Stromal cell of bone marrow (primary cell): ENCODE measurements around the gene PITPNC1.
"Not testable (repeated sequence)": the region's sequence is repeated elsewhere in the genome, so short reads cannot be mapped to it uniquely, and the experiment has no call there.

Source experiments
- DNase-seq: peaks from one replicate; pipeline ENCODE4 v3.0.0-alpha.2; 2012; ENCODE audit warnings: low read depth

PITPNC1 gene

DNA sequence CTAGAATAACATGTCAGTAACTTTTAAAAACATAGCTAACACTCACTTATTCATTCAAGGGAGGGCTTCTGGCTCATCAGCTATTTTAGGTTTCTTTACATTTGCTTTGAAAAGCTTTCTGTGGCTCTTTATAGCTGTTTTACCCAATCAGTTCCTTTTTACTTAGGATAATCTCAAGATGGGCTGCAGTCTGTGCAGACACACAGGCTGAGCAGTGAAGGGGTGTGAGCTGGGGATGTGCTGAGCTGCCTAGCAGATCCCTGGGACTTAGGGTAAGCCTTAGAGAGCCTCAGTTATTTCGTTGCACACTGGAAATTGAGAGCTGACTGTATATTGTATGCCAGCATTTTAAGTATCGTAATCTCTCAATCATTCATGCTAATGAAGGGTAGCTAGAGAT is 310.4 kb downstream of the PITPNC1 start:
- no peak for DNase-seq

DNA sequence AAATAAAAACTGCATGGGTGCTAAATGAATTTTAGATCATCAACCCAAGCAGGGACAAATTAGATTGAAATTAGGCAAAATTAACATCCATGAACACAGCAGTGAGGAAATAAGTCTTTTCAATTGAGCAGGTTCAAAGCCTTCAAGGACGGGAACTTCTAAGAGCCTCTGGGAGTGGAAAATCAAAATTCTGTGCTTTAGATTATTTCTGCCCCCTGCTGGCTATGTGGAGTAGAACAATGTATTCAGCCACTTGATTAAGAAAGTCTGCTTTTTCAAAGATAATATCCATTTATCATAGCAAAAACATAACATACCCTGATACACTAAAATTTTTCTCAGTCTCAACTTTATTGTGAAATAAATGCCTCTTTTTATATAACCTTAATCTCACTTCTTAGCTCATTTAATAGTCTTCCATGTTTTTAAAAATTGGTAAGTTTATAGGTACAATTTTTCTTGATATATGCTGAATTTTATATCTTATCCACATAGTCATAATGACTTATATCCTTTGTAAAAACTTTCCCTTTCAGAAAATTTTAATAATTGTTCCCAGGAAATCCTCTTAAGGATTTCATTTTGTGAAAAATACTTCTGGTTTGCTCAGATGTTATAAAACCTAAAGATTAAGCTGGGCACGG is 312.6 kb downstream of the PITPNC1 start:
- peak; percentile 38 for DNase-seq

DNA sequence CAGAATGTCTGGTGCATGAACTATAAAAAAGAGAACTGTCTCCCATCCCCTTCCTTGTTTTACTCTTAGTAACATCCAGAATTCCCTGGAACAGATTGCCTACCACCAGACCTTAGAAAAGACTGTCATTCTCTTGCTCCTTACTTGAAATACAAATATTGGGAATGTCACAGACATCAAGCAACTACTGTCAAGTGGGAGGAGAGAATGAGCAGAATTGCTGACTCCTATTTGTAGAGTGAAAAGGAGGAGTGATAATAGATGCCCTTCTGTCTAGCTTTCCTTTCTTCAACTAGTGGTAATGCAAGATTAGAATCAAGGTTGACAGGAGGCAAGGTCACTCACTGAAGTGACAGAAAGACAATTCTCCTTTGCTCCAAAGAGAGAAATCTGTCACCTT is 316.7 kb downstream of the PITPNC1 start:
- no peak for DNase-seq

DNA sequence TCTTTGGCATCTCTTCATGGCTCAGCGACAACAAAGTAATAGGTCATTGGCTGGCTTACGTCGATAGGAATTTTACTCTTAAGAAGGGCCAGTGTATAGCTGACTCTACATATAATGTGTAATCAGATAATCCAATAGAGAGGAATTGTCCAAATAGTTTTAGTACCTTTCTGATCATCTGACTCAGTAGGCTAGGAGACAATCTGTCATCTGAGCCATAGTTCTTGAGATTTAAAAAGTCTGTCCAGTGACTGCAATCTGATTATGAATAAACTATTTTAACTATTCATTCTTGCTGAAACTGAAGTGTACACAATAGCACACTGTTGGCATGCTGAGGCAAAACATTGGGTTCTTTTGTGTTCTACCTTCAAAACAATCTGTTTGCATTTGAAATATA is 319.3 kb downstream of the PITPNC1 start:
- no peak for DNase-seq

DNA sequence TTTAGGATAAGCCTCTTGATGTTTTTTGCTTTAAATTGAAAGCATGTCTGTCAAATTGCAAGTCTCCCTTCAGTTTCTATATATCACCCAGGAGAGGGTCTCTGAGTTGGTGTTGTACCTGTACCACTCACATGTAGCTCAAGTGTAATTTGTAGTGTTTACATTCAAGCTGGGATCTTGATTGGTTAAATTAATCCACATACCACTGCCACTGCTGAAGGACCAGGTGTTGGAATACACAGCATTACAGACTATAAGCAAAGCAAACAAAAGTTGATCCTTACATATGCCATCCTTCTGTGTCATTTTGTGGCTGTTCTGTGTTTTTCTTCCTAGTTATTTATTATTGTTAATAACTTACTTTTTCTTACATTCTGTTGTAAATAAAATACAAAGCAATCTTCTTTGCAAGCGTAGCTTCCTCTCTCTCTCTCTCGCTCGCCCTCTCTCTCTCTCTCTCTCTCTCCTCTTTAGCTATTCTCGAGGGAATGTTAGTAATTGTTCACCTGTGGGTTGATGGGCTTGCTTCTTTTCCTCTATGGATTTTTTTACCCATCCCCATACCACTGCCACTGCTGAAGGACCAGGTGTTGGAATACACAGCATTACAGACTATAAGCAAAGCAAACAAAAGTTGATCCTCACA is 319.9 kb downstream of the PITPNC1 start:
- no peak for DNase-seq

DNA sequence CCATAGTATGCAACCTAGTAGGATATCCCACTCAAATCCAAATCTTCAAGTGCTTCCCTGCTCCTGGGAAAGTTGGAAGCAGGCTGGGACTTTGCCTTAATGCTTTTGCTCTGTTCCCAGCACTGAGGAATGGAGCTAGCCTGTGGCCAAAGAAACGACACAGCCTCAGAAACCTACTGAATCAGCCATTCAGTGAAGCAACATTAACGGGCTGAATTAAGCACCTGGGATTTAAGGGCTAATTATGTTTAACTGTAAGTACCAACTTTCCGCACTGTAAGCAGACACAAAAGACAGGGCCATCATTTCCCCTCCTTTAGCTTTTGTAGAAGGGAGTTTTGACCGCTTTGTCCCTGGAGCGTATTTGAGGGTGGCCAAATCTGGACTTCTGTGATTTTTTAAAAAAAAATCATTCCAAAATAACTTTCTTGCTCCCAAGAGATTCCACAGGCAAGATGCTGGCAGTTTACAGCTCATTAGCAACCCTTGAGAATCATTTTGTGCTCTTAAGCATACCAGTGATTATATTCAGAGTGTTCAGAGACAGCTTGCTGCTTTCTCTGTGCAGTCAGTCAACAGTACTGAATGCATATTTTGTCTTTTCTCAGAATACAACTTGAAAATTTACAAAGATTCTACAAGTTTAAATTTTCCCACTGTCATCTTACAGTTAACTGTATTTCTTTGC is 323.1 kb downstream of the PITPNC1 start:
- DNase-seq, result no peak

DNA sequence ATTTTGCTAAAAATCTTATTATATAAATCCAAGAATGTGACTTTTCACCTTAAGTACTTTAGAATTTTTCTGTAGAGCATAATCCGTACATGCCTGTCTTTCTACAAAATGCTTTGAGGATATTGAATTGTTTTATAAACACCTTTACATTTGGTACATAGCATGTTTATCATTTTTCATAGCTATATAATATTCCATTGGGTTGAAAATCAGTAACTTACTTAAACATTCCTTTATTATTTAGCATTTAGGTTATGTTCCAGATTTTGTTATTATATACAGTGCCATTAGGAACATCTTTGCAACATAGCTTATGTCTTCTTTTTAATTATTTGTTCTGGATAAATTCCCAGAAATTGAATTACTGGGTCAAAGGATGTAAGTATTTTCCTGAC is 323.6 kb downstream of the PITPNC1 start:
- DNase-seq, result no peak

DNA sequence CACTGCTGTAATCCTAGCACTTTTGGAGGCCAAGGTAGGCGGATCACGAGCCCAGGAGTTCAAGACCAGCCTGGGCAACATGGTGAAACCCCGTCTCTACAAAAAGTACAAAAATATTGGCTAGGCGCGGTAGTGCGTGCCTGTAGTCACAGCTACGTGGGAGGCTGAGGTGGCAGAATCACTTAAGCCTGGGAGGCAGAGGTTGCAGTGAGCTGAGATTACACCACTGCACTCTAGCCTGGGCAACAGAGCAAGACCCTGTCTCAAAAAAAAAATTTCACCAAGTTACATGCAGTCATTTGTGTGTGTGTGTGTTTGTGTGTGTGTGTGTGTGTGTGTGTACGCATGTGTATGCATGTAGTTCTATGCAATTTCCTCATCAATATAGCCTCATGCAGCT is 325.8 kb downstream of the PITPNC1 start:
- not testable (repeated sequence) for DNase-seq

DNA sequence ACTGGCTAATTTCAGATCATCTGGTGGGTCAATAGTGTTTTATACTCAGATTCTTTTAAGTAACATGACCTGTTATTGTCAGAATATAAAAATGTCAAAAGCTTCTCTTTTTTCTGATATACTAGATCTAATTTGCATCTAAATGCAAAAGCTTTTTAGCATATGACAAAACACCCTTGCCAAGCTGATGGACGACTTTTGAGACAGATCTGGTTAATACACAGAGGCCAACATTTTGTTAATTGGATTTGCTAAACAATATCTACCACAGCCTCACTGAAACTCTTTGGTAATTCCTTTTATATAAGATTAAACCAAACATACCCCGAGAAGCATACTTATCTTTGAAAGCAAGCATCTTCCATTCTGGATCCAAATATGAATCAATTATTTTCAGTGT is 330.4 kb downstream of the PITPNC1 start:
- DNase-seq, result no peak

DNA sequence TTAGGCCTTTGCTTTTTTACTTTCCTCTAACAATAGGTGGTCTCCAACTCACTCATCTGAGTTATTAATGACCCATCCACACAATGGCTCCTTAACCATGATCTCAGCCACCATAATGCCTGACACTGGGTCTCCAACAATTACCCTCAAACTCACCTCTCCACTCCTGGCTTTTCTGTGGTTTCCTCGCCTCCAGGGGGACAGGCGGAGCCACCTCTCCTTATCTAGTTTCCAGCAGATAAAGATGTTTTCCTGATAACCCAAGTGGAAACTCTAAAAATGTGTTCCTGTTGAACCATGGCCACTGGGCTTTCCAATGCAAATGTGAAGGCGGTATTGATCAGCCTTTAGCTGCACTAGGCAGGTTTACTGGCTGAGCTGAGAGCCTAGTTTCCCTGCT is 331.3 kb downstream of the PITPNC1 start:
- no peak for DNase-seq

DNA sequence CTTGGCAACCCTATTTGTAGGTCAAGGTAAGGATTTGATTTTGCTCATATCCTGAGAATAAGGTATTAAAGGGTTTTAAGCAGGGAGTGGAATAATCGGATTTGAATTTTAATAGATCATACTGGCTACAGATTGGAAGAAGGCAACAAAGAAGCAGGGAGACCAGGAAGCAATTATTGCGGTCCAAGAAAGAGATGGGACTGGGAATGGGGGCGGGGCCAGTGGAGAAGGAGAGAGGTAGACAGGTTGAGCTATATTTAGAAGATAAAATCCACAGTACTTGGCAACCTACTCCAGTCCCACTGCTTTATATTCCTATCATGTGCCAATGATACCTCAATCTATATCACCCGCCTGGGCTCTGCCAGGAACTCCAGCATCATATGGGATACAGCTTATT is 334.8 kb downstream of the PITPNC1 start:
- no peak for DNase-seq

DNA sequence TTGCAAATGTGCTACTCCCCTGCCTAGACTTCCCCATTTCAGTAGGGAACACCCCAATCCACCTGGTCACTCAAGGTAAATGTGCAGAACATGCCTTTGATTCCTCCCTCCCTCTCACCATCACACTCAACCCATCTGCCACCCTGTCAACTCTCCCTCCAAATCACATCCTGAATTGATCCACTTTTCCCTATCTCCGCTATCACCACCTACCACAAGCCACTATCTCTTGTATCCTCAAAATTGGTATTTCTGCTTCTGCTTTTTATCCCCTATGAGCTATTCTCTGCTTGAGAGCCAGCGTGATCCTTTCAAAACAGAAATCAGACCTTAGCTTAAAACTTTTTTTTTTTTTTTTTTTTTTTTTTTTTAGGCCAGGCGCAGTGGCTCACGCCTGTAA is 335.3 kb downstream of the PITPNC1 start:
- no peak for DNase-seq

DNA sequence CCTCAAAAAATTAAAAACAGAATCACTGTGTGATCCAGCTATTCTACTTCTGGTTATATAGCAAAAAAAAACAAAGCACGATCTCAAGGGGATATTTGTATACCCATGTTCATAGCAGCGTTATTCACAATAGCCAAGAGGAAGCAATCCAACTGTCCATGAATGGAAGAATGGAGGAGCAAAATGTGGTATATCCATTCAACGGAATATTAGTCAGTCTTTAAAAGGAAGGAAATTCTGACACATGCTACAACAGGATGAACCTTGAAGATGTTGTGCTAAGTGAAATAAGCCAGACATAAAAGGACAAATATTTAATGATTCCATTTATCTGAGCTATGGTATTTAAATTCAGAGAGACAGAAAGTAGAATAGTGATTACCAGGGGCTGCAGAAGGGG is 336.1 kb downstream of the PITPNC1 start:
- DNase-seq, result no peak

DNA sequence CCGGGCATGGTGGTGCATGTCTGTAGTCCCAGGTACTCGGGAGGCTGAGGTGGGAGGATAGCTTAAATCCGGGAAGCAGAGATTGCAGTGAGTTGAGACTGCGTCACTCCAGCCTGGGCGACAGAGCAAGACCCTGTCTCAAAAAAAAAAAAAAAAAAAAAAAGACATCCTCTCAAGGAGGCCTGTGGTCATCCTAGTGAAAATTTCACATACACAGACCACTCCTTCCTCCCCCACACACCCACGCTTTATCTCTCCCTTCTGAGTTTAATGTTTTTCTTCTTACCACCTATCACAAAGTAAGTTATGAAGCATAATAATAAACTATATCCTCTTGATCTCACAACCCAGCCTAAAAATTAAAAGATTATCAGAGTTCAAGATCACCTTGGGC is 339.3 kb downstream of the PITPNC1 start:
- DNase-seq, result no peak

DNA sequence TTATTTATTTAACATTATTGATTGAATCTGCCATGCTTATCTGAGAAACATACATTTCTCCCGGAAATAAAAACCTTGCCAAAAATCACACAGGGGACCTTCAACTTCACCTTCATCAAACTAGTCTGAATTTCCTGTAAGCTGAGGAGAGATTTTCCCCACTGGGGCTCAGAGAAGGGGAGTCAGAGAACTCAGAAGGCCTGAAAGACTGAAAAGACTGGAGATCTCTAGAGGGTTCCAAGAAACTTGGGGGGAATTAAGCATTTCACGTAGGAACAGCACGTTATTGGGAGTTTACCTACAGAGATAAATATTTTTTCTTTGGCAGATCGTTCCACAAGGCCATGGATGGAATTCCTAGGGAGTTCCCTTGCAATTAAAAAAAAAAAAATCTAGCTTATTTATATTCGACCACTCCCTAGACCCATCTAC is 340.1 kb downstream of the PITPNC1 start:
- peak; percentile 1 for DNase-seq

DNA sequence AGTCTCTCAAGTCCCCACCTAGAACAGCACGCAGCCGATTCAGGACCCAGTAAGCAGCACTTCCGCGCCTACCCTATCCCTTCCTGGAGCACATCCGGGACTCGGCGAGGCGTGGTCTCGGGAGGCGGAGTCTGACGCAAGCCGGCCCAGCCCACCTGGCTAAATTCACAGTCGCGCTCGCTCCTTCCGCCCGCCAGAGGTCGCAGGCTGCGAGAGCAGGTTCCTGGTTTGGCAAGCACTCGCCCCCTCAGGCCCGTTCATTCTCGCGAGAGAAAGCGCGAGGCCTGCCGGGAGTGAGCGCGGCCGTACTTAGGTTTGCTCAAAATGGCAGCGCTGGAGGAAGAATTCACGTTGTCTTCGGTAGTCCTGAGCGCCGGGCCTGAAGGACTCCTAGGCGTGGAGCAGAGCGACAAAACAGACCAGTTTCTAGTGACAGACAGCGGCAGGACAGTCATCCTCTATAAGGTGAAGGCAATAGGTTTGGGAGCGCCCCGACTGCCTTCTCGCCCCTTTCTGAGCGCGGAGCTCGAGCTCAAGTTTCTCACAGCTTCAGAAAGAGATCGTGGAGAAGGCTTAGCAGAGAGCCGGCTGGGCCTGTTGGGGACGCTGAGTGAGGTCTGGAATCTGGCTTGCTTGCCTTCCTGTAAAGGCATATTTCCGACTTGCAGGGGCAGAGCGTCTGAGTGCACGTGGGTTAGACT is 340.7 kb downstream of the PITPNC1 start, which contains the start of gene NOL11:
TSS of gene NOL11 (plus strand) at position 313 of the 701 bp plus-strand sequence. CDS start at position 325, 12 bp downstream.
- peak; percentile 96 for DNase-seq

DNA sequence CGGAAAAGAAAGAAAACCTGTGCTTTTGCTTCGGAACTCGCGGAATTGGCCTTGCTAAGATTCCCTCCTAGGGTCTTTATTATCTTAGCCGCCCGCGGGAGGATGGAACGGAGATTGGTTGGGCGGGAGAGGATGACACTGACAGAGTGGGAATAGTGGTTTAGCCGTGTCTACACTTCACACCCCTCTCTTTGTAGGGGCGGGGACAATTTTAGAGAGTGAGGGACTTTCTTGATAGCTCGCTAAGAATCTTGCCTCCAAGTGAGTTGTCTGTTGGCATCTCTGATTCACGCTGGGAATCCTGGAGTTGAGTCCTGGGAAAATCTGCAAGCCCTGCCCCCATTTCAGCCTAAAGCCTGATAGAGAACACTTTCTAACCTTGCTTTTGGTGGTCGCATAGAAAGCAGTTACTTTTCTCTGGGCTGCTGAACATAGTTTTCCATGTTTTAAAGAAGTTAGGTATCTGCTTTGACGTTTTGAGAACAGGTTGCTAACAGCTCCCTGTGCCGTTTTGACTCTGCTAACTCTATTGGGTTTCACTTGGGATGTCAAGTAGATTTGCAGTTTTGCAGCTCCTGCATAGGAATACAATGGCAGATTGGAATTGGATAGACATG is 341.4 kb downstream of the PITPNC1 start:
- peak; percentile 2 for DNase-seq

DNA sequence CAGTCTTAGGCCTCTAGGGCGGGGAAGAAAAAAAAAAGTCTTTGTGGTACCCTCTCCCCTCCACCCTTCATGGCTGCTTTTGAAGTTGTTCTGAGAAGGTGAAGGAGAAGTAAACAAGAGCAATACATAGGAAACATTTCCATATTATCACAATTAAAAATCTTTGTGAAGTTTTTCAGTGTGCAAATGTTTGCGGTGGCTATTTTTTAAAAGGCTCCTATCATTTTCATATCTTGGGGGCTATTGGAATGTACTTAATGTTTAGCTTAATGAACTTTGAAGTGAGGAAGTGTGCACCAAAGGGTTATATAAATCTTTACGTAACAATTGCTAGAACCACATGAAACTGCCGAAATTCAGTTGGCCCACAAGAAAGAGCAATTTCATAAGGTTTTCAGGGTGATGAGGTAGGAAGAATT is 348.3 kb downstream of the PITPNC1 start:
- no peak for DNase-seq

DNA sequence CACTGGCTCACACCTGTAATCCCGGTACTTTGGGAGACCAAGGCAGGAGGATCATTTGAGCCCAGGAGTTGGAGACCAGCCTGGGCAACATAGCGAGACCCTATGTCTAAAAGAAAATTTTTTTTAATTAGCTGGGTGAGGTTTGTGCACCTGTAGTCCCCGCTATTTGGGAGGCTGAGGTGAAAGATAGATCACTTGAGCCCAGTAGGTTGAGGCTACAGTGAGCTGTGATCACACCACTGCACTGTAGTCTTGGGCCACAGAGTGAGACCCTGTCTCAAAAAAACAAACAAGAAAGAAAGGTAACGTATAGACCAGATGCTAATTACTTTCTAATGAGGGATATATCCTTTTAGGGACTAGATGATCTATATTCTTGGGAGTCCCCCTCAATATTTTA is 348.7 kb downstream of the PITPNC1 start:
- no peak for DNase-seq

DNA sequence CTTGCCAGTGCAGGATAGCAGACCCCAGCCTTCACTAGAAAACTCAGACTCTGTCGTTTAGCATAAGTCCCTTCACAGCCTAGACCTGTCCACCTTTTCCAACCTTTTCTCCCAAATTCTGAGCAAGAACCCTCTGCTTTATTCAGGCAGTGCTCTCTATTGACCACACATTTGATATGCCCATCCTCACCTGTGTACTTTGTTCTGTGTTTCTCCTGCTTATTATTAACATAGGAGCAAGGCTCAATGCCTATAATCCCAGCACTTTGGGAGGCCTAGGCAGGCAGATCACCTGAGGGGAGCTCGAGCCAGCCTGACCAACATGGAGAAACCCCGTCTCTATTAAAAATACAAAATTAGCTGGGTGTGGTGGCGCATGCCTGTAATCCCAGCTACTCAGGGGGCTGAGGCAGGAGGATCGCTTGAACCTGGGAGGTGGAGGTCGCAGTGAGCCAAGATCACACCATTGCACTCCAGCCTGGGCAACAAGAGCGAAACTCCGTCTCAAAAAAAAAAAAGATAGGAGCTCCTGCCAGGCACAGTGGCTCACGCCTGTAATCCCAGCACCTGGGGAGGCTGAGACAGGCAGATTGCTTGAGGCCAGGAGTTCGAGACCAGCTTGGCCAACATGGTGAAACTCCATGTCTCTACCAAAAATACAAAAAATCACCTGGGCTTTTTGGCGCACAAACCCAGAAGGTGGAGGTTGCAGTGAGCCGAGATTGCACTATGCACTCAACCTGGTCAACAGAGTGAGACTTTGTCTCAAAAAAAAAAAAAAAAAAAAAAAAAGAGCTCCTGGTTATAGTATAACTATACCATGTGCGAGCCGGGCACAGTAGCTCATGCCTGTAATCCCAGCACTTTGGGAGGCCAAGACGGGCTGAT is 350.3 kb downstream of the PITPNC1 start:
- not testable (repeated sequence) for DNase-seq

DNA sequence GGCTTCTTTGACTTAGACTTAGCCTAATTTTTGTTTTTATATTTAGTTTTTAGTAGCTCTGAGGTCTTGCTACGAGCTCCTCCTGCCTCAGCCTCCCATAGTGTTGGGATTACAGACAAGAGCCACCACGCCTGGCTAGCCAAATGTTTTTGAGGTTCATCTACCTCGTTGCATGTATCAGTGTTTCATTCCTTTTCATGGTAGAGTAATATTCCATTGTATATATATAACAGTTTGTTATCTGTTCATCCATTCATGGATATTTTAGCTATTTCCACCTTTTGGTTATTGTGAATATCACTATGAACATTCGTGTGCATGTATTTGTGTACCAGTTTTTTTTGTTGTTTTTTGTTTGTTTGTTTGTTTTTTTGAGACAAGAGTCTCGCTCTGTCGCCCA is 352.8 kb downstream of the PITPNC1 start:
- no peak for DNase-seq
